RWPE2 (cell line): ENCODE data around the gene DNAH14.
"Not testable (repeated sequence)": the region's sequence is repeated elsewhere in the genome, so short reads cannot be mapped to it uniquely, and the experiment has no call there.

Experiments
- ATAC-seq: fragments of 200-7000 bp; cut with Tn5 transposase; 3 replicates; pipeline ENCODE4 v1.9.1; 2021; ENCODE audit warnings: low read depth
- DNase-seq: peaks from one replicate; pipeline ENCODE4 v3.0.0-alpha.2; 2020; ENCODE audit warnings: low spot score
- H3K27ac ChIP-seq: fragments of 450-650 bp; 2 replicates; pipeline ENCODE4 v1.5.1; 2017; ENCODE audit warnings: mild to moderate bottlenecking; ENCODE audit not compliant: poor library complexity, severe bottlenecking
- H3K27me3 ChIP-seq: fragments of 250-450 bp; sonication (Bioruptor Pico); 2 replicates; pipeline ENCODE4 v1.5.1; 2021; ENCODE audit warnings: mild to moderate bottlenecking, moderate library complexity; ENCODE audit not compliant: insufficient read depth, poor library complexity, severe bottlenecking
- H3K36me3 ChIP-seq: fragments of 250-450 bp; sonication (Bioruptor Pico); 2 replicates; pipeline ENCODE4 v1.5.1; 2020; ENCODE audit warnings: low read depth, mild to moderate bottlenecking, moderate library complexity
- H3K4me1 ChIP-seq: fragments of 250-450 bp; sonication (Bioruptor Pico); 2 replicates; pipeline ENCODE4 v1.5.1; 2021; ENCODE audit warnings: mild to moderate bottlenecking, moderate library complexity; ENCODE audit not compliant: insufficient read depth, poor library complexity, severe bottlenecking
- H3K4me3 ChIP-seq: fragments of 250-450 bp; sonication (Bioruptor Pico); 2 replicates; pipeline ENCODE4 v1.5.1; 2021; ENCODE audit warnings: mild to moderate bottlenecking, moderate library complexity; ENCODE audit not compliant: severe bottlenecking
- H3K9me3 ChIP-seq: fragments of 250-450 bp; sonication (Bioruptor Pico); 2 replicates; pipeline ENCODE4 v1.5.1; 2021; ENCODE audit warnings: mild to moderate bottlenecking, moderate library complexity; ENCODE audit not compliant: severe bottlenecking
- TF ChIP-seq, protein P1 (sequence below): fragments of 450-650 bp; IDR thresholded peaks from one replicate; pipeline ENCODE4 v1.5.1; 2017; ENCODE audit warnings: mild to moderate bottlenecking, moderate library complexity; ENCODE audit not compliant: poor library complexity, severe bottlenecking

Gene DNAH14

DNA sequence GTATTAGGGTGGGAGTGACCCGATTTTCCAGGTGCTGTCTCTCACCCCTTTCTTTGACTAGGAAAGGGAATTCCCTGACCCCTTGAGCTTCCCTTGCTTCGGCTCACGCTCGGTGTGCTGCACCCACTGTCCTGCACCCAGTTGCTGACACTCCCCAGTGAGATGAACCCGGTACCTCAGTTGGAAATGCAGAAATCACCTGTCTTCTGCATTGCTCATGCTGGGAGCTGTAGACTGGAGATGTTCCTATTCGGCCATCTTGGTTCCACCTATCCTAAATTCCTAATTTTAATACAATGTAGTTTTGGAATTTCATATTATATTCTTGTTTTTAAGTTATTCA is 16.8 kb downstream of the DNAH14 start:
- not testable (repeated sequence) for H3K27ac ChIP-seq, H3K4me3 ChIP-seq, H3K27me3 ChIP-seq, H3K4me1 ChIP-seq, DNase-seq, H3K36me3 ChIP-seq, H3K9me3 ChIP-seq, ATAC-seq

DNA sequence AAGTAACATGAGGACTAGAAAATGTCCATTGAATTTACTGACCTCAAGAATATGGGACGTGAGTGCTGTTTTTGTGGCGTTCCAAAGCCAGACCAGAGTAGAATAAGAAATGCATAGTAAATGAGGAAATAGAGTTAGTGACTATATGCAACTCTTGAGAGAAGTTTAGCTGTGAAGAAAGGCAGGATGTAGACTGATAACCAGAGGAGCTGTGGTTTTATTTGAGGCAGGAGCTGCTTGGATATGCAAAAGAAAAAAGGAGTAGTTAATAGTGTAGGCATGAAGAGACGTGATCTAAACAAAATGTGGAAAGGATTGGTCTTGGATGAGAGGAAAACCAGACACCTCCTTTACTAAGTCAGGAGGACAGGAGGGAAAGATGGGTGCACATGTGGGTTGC is 28.2 kb downstream of the DNAH14 start:
- DNase-seq (no peak), ATAC-seq (no peak)
- H3K9me3 ChIP-seq = no peaks in the 10 kb centered on the region
- no peaks in the 10 kb centered on the region for H3K36me3 ChIP-seq
- no peak overlapping the region for H3K4me3 ChIP-seq
- H3K27ac ChIP-seq = no peak overlapping the region
- TF ChIP-seq, protein P1, sequence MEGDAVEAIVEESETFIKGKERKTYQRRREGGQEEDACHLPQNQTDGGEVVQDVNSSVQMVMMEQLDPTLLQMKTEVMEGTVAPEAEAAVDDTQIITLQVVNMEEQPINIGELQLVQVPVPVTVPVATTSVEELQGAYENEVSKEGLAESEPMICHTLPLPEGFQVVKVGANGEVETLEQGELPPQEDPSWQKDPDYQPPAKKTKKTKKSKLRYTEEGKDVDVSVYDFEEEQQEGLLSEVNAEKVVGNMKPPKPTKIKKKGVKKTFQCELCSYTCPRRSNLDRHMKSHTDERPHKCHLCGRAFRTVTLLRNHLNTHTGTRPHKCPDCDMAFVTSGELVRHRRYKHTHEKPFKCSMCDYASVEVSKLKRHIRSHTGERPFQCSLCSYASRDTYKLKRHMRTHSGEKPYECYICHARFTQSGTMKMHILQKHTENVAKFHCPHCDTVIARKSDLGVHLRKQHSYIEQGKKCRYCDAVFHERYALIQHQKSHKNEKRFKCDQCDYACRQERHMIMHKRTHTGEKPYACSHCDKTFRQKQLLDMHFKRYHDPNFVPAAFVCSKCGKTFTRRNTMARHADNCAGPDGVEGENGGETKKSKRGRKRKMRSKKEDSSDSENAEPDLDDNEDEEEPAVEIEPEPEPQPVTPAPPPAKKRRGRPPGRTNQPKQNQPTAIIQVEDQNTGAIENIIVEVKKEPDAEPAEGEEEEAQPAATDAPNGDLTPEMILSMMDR = no peak
- H3K27me3 ChIP-seq = no peaks in the 10 kb centered on the region
- H3K4me1 ChIP-seq = no peaks in the 10 kb centered on the region

DNA sequence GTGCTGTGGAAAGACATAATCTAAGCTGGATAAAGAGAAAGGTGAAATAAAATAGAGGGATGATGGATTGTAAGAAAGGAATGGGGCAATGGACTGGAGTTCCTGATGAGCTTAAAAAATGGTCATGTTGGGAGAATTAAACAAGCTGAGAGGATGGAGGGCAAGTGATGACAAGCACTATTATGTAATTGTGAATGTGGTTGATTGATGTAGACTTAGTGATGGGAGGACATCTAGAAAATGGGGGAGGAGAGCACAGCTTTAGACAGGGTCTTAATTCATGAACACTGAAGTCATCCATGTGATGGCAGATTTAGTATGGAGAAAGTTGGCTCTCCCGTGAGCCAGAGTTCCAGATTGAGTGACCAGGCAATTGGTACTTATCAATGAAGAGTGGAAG is 29.0 kb downstream of the DNAH14 start:
- TF ChIP-seq, protein P1 = no peak
- ATAC-seq (no peak), DNase-seq (no peak)
- Histone ChIP-seq H3K4me3 (no peak overlapping the region), H3K4me1 (no peaks in the 10 kb centered on the region), H3K27me3 (no peaks in the 10 kb centered on the region), H3K36me3 (no peaks in the 10 kb centered on the region), H3K9me3 (no peaks in the 10 kb centered on the region), H3K27ac (no peak overlapping the region)

DNA sequence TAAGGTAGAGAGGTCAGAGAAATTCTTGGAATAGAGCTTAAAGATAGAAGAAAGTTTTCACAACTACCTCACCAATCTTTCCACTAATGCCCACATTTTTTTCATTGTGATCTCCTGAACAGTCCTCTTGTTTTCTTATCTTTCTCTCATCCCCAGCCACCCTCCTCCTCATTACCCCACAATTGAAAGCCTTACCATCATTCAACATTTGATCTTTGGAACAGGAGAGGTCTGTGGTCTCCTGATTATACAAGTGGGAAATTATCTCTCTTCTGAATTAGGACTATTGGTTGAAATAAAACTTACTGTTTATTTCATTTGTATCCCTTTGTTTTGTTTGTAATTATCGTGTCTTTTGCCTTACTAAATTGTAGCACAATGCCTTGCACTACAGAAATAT is 29.6 kb downstream of the DNAH14 start:
- TF ChIP-seq, protein P1 = no peak
- ATAC-seq (no peak), DNase-seq (no peak)
- no peaks in the 10 kb centered on the region for H3K36me3 ChIP-seq
- no peaks in the 10 kb centered on the region for H3K4me1 ChIP-seq
- no peak overlapping the region for H3K4me3 ChIP-seq
- H3K27ac ChIP-seq = no peak overlapping the region
- no peaks in the 10 kb centered on the region for H3K9me3 ChIP-seq
- H3K27me3 ChIP-seq = no peaks in the 10 kb centered on the region

DNA sequence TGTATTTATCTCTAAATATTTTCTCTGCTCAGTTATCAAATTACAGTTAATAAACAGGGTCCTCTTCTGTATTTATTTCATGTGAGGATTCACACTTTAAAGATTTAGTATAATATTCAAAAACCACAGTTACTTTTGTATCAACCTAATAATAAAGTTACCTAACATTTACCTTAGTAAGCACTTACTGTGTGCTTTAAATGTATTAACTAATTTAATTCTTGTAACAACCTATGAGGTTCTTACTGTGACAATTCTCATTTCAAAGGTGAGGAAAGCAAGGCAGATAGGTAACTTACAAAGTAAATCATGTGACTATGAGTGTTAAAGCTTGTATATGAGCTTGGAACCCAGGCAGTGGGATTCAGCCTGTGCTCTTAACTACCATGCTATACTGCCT is 30.2 kb downstream of the DNAH14 start:
- no peak for DNase-seq
- TF ChIP-seq, protein P1 = no peak
- no peaks in the 10 kb centered on the region for H3K9me3 ChIP-seq

More for the DNA sequence above, 30.2 kb downstream of the DNAH14 start:
- ATAC-seq = no peak
- Histone ChIP-seq H3K4me1 (no peaks in the 10 kb centered on the region), H3K36me3 (no peaks in the 10 kb centered on the region), H3K27me3 (no peaks in the 10 kb centered on the region), H3K27ac (no peak overlapping the region), H3K4me3 (no peak overlapping the region)
